Measurements from ENCODE around the gene LRMDA. TPM values are rescaled to one million over a fixed set of nuclear protein-coding genes. Genes with fewer than 3 reads are reported as not detected.

Gene LRMDA
- total and polyA plus RNA-seq, 2 of the 8 experiments (the other 6 are each of a cell fraction or from before 2014, with no cell fraction given) = 0.86 to 2.8 TPM

DNA sequence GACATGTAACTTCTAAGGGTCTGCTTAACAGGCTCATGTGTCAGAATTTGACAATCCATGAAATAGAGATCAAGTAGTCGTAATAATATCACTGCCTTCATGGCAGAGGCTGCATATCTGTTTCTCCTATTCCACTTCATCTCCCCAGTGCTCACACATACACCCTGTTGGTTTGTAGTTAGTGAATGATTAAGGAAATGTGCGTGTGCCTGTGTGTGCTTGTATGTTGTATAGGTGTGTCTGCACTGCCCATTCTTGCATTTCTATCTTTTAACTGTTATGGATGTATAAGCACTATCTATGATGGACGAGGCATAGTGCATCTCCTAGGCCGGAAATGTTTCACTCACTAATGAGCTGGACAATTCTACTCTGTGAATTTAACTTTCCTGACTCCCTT, 985.2 kb downstream of the LRMDA start:
- Histone ChIP-seq H3K56ac (replicated peaks; ENCODE audit: insufficient read length, low read depth, low read length) (no peak overlapping the region), H3K4me1 (replicated peaks in 1 of 4; ENCODE audit: control insufficient read depth in 3 of 4, insufficient read depth in 4 of 4, low read length in 3 of 4) (no peaks in the 10 kb centered on the region), H3K79me2 (ENCODE audit: control insufficient read depth in 1 of 2, insufficient read depth in 2 of 2, low read length in 2 of 2) (no peaks in the 10 kb centered on the region), H3K36me3 (ENCODE audit: control insufficient read depth in 2 of 4, insufficient read depth in 4 of 4, low read length in 3 of 4) (no peaks in the 10 kb centered on the region; a peak in 1 of 8 replicates), H4K91ac (replicated peaks; ENCODE audit: insufficient read length, low read length) (no peak overlapping the region), H4K5ac (ENCODE audit: insufficient read length, low read depth, low read length) (no peak overlapping the region), H3K4me3 (ENCODE audit: extremely low read depth in 1 of 4, insufficient read depth in 2 of 4, low read depth in 3 of 4, low read length in 4 of 4) (no peak overlapping the region), H4K20me1 (replicated peaks in 1 of 2; ENCODE audit: control insufficient read depth in 1 of 2, insufficient read depth in 2 of 2, low read length in 2 of 2) (no peaks in the 10 kb centered on the region), H2BK15ac (ENCODE audit: low read length) (no peak overlapping the region), H3K18ac (ENCODE audit: extremely low read depth, low read length) (no peak overlapping the region), H3K4ac (replicated peaks; ENCODE audit: insufficient read length, low read depth, low read length) (no peak overlapping the region), H4K8ac (ENCODE audit: extremely low read depth, insufficient read depth, low read length) (no peak overlapping the region), H3K9ac (replicated peaks in 1 of 4; ENCODE audit: extremely low read depth in 1 of 4, low read depth in 3 of 4, low read length in 3 of 4) (no peak overlapping the region), H2BK12ac (ENCODE audit: low read depth, low read length) (no peak overlapping the region), H3K79me1 (ENCODE audit: low read depth, low read length) (no peaks in the 10 kb centered on the region), H2BK5ac (ENCODE audit: low read depth, low read length) (no peak overlapping the region), H2AFZ (ENCODE audit: low read length) (no peak overlapping the region), H3K23ac (ENCODE audit: insufficient read length) (no peak overlapping the region), H3K9me3 (ENCODE audit: insufficient read depth in 2 of 2, low read depth in 1 of 2, low read length in 1 of 2) (no peaks in the 10 kb centered on the region), H3K27me3 (replicated peaks in 1 of 4; ENCODE audit: control insufficient read depth in 3 of 4, extremely low read depth in 1 of 4, insufficient read depth in 3 of 4, low read length in 3 of 4) (no peaks in the 10 kb centered on the region), H2BK20ac (ENCODE audit: low read length) (no peak overlapping the region), H2BK120ac (replicated peaks; ENCODE audit: low read depth, low read length) (no peak overlapping the region), H3K4me2 (ENCODE audit: insufficient read depth in 1 of 2, low read depth in 2 of 2, low read length in 2 of 2) (no peak overlapping the region), H3K23me2 (ENCODE audit: low read depth, low read length) (no peaks in the 10 kb centered on the region), H3K27ac (ENCODE audit: low read depth, low read length) (no peak overlapping the region), H3K14ac (ENCODE audit: insufficient read length) (no peak overlapping the region), H2AK5ac (ENCODE audit: low read depth, low read length) (no peak overlapping the region)
- no peak for FAIRE-seq
- 87% methylated on average over 4 of the region's 4 CpGs; no CpG with 5 or more reads in 1 of the 2 experiments for WGBS, 2 experiments (ENCODE audit: extremely low coverage in 1 of 2, insufficient coverage in 1 of 2, insufficient read length in 1 of 2, insufficient replicate concordance in 2 of 2, low coverage in 1 of 2, low lambda C conversion rate in 2 of 2, missing lambda C conversion rate in 1 of 2)
- DNase-seq (ENCODE audit: low read depth in 1 of 2, low spot score in 2 of 2) = no peak
- ChIA-PET CTCF (ENCODE audit: partially characterized antibody) (no interaction called here), POLR2A (ENCODE audit: partially characterized antibody) (no interaction called here)
- TF ChIP-seq CBX5 (IDR thresholded peaks at IDR 0.05; ENCODE audit: low read depth, low read length) (no peak), EZH2 (IDR thresholded peaks at IDR 0.05; ENCODE audit: low read depth, low read length, severe bottlenecking) (no peak), KDM1A (IDR thresholded peaks at IDR 0.05; ENCODE audit: borderline replicate concordance, low read length) (no peak), RBBP5 (IDR thresholded peaks at IDR 0.05; ENCODE audit: borderline replicate concordance, low read depth, low read length) (no peak), SIRT6 (IDR thresholded peaks at IDR 0.05; ENCODE audit: low read length) (no peak), RFX5 (IDR thresholded peaks at IDR 0.05; ENCODE audit: borderline replicate concordance, low read depth, low read length) (no peak), CHD1 (IDR thresholded peaks at IDR 0.05; ENCODE audit: low read depth, low read length) (no peak), KDM4A (IDR thresholded peaks at IDR 0.05; ENCODE audit: low read depth, low read length, severe bottlenecking) (no peak), POLR2AphosphoS5 (IDR thresholded peaks at IDR 0.05; ENCODE audit: low read depth, low read length) (no peak)
- TF ChIP-seq, protein P1, sequence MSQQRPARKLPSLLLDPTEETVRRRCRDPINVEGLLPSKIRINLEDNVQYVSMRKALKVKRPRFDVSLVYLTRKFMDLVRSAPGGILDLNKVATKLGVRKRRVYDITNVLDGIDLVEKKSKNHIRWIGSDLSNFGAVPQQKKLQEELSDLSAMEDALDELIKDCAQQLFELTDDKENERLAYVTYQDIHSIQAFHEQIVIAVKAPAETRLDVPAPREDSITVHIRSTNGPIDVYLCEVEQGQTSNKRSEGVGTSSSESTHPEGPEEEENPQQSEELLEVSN (IDR thresholded peaks at IDR 0.05) = no peak
- TF ChIP-seq, protein P2, sequence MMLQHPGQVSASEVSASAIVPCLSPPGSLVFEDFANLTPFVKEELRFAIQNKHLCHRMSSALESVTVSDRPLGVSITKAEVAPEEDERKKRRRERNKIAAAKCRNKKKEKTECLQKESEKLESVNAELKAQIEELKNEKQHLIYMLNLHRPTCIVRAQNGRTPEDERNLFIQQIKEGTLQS (IDR thresholded peaks at IDR 0.05; ENCODE audit: insufficient read depth, low read depth, low read length) = no peak
